GM04504 (cell line): ENCODE data around the gene TXNDC11.

Source experiments
- DNase-seq: peaks from one replicate; pipeline ENCODE4 v3.0.0-alpha.2; 2012; ENCODE audit warnings: low read depth

Gene TXNDC11

GRCh38 chr16:11719171-11719570 lies 23.5 kb downstream of the TXNDC11 start:
- DNase-seq = no peak

GRCh38 chr16:11717811-11718210 lies 24.8 kb downstream of the TXNDC11 start:
- no peak for DNase-seq

- DNase-seq = no peak
These were observed 26.3 kb downstream of the TXNDC11 start for GRCh38 chr16:11716336-11716735.

DNA sequence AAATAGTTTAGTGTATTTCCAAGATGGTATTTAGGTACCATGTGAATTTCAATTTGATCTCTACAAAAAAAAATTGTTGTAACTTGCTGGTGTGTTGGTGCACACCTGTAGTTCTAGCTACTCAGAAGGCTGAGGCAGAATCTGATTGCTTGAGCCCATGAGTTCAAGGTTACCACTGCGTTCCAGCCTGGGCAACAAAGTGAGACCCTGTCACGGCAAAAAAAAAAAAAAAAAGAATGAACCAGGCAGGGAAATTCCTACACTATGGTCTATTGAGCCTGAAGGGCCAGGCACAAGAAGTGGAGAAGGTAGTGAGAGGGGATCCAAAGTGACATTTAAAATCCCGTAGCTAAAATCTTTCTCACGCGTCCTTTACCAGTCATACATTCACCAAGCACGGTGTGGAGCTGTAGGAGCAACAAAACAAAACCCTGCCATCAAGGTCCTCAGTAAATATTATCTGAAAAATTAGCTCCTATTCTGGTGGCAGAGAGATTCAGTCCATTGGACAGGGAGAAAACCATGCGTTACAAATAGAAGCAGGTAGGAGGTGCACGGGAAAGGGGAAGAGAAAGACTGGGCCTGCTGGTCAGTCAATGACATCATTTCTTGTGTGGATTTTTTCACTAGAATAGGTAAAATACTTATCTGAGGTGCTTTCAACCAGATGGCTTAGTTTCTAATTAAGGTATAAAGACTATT lies 27.3 kb downstream of the TXNDC11 start:
- DNase-seq = no peak

DNA sequence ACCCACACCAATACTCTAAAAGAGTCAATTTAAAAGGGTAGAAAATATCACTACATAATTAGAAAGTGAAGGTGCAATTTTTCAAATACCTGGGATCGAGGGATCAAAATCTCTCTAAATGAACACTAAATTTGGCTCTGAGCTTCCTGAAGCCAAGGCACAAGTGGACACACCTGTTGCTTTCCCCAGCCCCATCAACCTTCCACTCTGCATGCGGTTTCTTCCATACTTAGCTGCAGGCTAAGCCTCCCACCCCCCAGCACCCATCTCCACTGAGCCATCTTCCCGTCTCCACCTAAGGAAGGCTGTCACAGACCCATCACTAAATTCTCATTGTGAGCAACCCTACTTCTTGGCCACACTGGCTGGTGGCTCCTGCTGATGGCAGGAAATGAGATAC lies 30.5 kb downstream of the TXNDC11 start:
- DNase-seq = no peak

DNA sequence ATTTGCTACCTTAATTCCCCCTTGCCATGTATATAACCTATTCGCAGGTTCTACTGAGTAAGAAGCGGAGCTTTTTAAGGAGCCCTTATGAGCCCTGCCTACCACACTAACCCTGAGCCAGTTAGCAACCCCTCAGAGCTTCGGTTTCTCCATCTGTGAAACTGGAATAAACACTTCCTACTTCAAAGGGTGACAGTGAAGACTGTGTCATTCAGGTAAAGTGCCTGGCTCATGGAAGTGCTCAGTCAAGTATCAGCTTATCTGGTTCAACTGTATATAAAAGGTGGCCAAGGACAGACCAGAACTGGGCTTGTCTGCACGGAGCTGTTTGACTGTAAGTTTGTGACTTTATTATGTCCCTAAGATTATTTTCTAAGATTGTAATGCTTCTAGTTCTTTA lies 31.0 kb downstream of the TXNDC11 start:
- DNase-seq = no peak

DNA sequence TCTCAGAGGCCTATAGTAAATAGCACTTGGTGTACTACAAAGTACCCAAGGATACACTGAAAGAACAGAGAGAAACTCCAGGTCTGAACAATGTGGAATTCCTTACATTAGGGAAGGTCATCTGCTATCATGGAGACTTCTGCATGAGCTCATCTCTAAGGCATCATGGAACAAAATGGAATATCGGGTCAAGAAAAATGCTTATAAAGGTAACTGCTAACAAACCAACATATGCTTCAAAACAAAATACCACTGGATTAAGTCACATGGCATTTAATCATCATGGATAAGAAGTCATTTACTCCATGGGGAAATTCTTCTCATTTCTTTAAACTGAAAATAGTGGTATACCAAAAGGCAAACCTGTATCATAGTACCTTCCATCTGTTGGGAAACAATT lies 34.2 kb downstream of the TXNDC11 start:
- no peak for DNase-seq

DNA sequence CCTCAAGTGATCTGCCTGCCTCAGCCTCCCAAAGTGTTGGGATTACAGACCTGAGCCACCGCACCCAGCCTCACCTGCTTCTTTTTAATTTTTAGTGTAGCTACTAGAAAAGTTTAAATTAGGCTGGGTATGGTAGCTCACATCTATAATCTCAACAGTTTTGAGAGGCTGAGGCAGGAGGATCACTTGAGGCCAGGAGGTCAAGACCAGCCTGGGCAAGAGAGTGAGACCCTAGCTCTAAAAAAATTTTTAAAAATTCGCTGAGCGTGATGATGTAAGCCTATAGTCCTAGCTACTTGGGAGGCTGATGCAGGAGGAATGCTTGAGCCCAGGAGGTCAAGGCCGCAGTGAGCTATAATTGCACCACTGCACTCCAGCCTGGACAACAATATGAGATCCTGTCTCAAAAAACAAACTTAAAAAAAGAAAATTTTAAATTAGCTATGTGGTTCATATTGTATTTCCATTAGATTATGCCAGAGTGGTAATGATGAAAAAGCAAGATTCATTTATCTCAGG lies 34.9 kb downstream of the TXNDC11 start:
- DNase-seq = no peak

- DNase-seq = no peak
These were observed 36.4 kb downstream of the TXNDC11 start for GRCh38 chr16:11706180-11706742.

DNA sequence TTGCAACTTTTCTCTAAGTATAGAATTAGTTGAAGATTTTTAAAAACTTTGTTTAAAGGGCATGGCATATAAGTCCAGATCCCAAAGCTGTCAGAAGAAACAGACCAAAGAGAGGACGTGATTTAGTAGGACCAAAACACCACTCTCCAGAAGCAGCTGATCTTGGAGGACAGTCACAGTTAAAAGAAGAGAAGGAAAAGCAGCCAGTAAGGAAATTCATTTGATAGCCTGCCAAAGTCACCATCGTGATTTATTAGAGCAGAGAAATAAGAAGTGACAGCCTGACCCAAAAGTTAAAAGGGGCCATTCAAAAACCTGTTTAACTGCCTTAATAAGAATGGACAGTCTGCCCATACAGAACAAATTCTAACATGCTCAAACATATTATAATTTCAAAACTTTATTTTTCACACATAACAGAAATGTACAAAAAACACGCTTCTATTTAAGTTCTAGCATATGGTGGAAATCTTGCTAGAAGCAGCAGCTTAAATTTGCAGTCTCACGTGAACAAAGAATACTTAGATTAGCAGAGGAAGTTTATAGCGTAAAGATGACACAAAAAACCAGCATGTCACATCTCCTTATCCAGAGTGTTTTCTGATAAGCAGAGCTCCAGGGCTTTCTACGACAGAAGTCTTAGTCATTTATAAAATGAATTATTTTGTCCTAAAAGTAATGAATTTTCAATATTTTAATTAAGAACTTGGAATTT lies 37.2 kb downstream of the TXNDC11 start:
- no peak for DNase-seq

GRCh38 chr16:11700264-11701029 lies 42.2 kb downstream of the TXNDC11 start:
- DNase-seq = no peak

DNA sequence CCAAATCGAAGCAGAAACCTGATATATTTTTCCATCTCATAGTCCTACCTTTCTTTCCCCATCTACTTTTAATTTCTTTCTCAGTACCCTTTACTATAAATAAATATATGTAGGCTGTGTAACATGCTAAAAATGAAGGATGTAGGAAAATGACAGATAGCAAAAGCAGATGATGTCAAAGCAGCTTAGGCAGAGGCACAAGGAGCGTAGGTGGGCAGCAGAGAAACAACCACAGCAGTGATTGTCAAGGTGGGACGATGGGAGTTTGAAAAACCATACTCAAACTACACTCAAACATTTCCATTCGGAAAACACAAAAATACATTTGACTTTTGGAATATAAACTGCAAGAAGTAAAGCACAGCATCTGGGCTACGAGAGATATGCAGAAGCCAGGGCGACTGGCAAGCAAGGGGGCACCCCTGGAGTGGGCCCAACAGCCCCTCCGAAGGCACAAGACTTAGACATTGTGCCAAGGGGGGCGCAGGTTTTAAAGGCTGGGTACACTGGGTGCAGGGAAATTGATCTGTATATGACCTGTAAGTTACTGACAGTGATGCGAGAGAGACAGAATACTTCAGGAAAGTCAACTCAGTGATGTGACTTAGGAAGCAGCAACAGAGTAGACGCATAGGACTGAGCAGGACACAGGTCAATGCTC lies 43.3 kb downstream of the TXNDC11 start:
- DNase-seq = no peak

- no peak for DNase-seq
These were observed 44.4 kb downstream of the TXNDC11 start for GRCh38 chr16:11698271-11698689.

- no peak for DNase-seq
These were observed 45.3 kb downstream of the TXNDC11 start for GRCh38 chr16:11697319-11697718.

DNA sequence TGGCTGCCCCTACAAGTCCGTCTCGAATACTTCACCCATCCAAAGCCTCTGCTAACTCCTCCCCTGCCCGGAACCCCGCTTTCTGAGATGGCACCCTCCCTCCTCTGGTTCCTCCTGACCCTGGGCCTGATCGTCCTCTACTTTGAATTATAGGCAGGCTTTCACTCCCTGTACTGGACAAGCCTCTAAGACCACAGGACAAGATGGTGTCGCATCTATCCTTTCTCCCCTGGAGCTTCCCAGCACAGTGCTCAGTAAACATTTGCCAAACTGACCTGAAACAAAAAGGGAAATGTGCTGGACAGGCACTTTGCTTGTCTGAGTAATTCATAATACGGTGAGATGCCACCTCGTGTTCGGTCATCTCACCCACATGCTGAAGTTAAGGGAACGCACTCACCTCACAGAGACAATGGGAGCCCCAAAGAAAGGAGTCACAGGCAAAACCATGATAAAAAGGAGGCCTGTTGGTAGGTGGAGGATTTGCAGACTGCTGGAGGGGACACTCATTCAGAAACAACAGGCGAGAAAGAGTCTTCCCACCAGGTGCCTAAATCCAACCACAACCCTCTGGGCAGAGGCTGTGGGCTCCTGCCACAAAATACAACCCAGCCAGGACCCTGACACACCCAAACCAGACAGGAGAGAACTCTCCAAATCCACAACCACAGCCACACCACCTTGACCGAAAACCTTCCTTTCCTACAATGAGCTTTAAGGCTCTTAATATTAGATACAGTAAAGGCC lies 46.2 kb downstream of the TXNDC11 start:
- no peak for DNase-seq

- DNase-seq = no peak
These were observed 50.0 kb downstream of the TXNDC11 start for GRCh38 chr16:11692651-11693050.

DNA sequence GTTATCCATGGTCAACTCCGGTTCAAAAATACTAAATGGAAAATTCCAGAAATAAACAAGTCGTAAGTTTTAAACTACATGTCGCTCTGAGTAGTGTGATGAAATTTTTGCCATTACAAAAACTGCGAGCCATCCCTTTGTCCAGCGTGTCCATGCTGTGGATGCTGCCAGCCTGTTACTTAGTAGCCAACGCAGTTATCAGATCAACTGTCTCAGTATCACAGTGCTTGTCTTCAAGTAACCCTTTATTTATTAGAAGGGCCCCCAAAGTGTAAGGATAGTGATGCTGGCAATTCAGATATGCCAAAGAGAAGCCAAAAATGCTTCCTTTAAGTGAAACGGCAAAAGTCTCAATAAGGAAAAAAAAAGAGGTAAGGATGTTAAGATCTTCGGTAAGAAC lies 50.5 kb downstream of the TXNDC11 start:
- no peak for DNase-seq

GRCh38 chr16:11691771-11692170 lies 50.9 kb downstream of the TXNDC11 start:
- no peak for DNase-seq

- DNase-seq = no peak
These were observed 51.4 kb downstream of the TXNDC11 start for GRCh38 chr16:11691235-11691634.

- no peak for DNase-seq
These were observed 53.4 kb downstream of the TXNDC11 start for GRCh38 chr16:11689031-11689840.
